Ishikawa (cell line): ENCODE measurements around the gene TCFL5.

Source experiments
- CEBPB ChIP-seq: IDR thresholded peaks from 2 replicates; pipeline ENCODE4 v1.6.1; 2012
- CREB1 ChIP-seq: IDR thresholded peaks from 2 replicates; pipeline ENCODE4 v1.6.1; 2012; ENCODE audit warnings: low read depth
- EGR1 ChIP-seq: IDR thresholded peaks from 2 replicates; pipeline ENCODE4 v1.6.1; 2012
- EP300 ChIP-seq: IDR thresholded peaks from 2 replicates; pipeline ENCODE4 v1.6.1; 2012; ENCODE audit warnings: borderline replicate concordance
- FOXM1 ChIP-seq: IDR thresholded peaks from 2 replicates; pipeline ENCODE4 v1.6.1; 2012; ENCODE audit warnings: low read depth, borderline replicate concordance
- NFIC ChIP-seq: IDR thresholded peaks from 2 replicates; pipeline ENCODE4 v1.6.1; 2012
- RAD21 ChIP-seq: IDR thresholded peaks from 2 replicates; pipeline ENCODE4 v1.6.1; 2012; ENCODE audit warnings: low read depth
- TAF1 ChIP-seq: IDR thresholded peaks from 2 replicates; pipeline ENCODE4 v1.6.1; 2012; ENCODE audit warnings: low read depth, mild to moderate bottlenecking
- TCF12 ChIP-seq: IDR thresholded peaks from 2 replicates; pipeline ENCODE4 v1.6.1; 2012; ENCODE audit warnings: low read depth
- TEAD4 ChIP-seq: IDR thresholded peaks from 2 replicates; pipeline ENCODE4 v1.6.1; 2012
- YY1 ChIP-seq: IDR thresholded peaks from 2 replicates; pipeline ENCODE4 v1.6.1; 2012; ENCODE audit warnings: low read depth
- ZBTB7A ChIP-seq: IDR thresholded peaks from 2 replicates; pipeline ENCODE4 v1.6.1; 2012; ENCODE audit warnings: low read depth
- TF ChIP-seq, protein P1 (sequence below): IDR thresholded peaks from 2 replicates; pipeline ENCODE4 v1.6.1; 2012; ENCODE audit warnings: low read depth, mild to moderate bottlenecking
- TF ChIP-seq, protein P2 (sequence below): IDR thresholded peaks from 2 replicates; pipeline ENCODE4 v1.6.1; 2012
- TF ChIP-seq, protein P3 (sequence below): IDR thresholded peaks from 2 replicates; pipeline ENCODE4 v1.6.1; 2012

TCFL5 gene

DNA sequence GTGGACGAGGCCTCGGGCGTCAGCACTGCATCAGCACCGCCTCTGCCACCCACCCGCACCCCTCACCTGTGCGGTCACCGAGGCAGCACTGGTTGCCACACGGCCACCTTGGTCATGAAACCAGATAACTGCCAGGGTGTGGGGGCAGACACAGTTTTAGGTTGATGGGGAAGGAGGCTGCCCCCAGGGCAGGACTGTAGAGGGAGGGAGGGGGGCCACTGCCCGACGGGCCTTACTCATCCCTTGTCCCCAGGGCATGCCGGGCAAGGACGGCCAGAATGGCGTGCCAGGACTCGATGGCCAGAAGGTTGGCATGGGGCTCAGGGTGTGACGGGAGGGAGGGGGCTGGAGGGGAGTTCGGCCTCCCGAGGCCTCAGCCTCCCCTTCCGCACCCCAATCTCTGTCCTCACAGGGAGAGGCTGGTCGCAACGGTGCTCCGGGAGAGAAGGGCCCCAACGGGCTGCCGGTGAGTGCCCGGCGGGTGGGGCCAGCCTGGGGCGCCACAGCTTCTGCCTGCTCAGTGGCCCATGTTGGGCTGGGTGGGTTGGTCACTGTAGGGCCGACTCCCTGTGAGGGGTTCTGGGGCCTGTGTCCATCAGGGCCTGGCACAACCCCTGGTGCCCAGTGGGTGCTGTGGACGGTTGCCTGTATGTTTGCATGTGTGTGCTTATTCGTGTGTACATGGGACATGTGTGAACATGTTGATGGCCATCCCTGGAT is 33.0 kb downstream of the TCFL5 start:
- TF ChIP-seq RAD21: no peak
- TF ChIP-seq EP300: no peak

DNA sequence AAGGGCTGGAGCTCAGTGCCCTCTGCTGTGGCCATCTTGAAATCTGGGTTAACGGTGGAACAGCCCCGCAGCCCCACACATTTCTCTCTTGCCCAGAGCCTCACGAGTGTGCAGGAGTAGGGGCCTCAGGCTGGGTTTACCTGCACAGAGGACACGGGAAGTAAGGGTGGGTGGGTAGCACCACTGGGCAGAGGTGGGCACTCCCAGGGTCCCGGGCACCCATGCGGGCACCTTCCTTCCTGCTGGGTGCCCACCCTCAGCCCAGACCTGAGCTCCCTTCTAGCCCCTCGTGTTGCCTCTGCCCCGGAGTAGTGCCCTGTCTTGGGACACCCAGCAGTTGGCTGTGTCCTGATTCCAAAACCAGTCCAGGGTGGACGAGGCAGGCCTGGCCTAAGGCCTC is 33.6 kb downstream of the TCFL5 start:
- TF ChIP-seq EP300 (no peak), EGR1 (no peak), CEBPB (no peak), NFIC (no peak), TAF1 (no peak), YY1 (no peak), RAD21 (no peak), CREB1 (no peak), TEAD4 (no peak), TCF12 (no peak), FOXM1 (no peak), ZBTB7A (no peak)
- TF ChIP-seq, protein P1, sequence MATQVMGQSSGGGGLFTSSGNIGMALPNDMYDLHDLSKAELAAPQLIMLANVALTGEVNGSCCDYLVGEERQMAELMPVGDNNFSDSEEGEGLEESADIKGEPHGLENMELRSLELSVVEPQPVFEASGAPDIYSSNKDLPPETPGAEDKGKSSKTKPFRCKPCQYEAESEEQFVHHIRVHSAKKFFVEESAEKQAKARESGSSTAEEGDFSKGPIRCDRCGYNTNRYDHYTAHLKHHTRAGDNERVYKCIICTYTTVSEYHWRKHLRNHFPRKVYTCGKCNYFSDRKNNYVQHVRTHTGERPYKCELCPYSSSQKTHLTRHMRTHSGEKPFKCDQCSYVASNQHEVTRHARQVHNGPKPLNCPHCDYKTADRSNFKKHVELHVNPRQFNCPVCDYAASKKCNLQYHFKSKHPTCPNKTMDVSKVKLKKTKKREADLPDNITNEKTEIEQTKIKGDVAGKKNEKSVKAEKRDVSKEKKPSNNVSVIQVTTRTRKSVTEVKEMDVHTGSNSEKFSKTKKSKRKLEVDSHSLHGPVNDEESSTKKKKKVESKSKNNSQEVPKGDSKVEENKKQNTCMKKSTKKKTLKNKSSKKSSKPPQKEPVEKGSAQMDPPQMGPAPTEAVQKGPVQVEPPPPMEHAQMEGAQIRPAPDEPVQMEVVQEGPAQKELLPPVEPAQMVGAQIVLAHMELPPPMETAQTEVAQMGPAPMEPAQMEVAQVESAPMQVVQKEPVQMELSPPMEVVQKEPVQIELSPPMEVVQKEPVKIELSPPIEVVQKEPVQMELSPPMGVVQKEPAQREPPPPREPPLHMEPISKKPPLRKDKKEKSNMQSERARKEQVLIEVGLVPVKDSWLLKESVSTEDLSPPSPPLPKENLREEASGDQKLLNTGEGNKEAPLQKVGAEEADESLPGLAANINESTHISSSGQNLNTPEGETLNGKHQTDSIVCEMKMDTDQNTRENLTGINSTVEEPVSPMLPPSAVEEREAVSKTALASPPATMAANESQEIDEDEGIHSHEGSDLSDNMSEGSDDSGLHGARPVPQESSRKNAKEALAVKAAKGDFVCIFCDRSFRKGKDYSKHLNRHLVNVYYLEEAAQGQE: no peak
- TF ChIP-seq, protein P2, sequence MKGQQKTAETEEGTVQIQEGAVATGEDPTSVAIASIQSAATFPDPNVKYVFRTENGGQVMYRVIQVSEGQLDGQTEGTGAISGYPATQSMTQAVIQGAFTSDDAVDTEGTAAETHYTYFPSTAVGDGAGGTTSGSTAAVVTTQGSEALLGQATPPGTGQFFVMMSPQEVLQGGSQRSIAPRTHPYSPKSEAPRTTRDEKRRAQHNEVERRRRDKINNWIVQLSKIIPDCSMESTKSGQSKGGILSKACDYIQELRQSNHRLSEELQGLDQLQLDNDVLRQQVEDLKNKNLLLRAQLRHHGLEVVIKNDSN: no peak
- TF ChIP-seq, protein P3, sequence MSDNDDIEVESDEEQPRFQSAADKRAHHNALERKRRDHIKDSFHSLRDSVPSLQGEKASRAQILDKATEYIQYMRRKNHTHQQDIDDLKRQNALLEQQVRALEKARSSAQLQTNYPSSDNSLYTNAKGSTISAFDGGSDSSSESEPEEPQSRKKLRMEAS: no peak

DNA sequence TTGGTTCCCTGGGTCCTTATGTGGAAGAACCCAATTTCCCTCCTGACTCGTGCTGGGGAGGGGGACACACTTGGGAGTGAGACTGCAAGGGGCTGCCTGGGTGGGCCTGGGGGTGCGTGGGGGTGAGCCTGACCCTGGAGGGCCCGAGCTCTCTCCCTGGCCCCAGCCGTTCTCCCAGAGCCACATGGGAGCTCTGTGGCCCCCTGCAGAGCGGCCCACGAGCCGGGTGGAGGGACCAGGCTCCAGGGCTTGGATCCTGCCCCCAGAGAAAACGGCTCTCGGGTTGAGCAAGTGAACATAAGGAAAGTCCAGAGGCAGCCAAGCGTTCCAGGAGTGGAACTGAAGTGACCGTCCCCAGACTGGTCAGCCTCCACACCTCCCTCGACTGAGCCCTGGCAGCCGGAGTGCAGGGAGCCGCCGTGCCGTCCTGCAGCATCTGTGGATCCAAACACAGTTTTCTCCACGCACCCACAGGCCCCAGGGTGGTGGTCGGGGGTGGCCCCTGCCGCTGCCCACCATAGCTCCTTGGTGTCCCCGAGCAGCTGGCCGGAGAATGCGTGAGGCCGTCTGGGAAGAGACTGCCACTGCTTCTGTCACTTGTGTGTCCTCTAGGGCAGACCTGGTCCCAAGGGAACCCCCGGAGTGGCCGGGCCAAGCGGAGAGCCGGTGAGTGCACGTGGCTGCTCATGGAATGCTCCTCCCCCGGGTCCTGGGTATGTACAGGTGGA is 34.1 kb downstream of the TCFL5 start:
- TF ChIP-seq CEBPB (no peak), RAD21 (no peak), ZBTB7A (no peak), YY1 (no peak), TEAD4 (no peak), TAF1 (no peak), EGR1 (no peak), CREB1 (no peak), TCF12 (no peak), FOXM1 (no peak), EP300 (no peak), NFIC (no peak)
- TF ChIP-seq, protein P2: no peak
- TF ChIP-seq, protein P1: no peak
- TF ChIP-seq, protein P3: no peak

DNA sequence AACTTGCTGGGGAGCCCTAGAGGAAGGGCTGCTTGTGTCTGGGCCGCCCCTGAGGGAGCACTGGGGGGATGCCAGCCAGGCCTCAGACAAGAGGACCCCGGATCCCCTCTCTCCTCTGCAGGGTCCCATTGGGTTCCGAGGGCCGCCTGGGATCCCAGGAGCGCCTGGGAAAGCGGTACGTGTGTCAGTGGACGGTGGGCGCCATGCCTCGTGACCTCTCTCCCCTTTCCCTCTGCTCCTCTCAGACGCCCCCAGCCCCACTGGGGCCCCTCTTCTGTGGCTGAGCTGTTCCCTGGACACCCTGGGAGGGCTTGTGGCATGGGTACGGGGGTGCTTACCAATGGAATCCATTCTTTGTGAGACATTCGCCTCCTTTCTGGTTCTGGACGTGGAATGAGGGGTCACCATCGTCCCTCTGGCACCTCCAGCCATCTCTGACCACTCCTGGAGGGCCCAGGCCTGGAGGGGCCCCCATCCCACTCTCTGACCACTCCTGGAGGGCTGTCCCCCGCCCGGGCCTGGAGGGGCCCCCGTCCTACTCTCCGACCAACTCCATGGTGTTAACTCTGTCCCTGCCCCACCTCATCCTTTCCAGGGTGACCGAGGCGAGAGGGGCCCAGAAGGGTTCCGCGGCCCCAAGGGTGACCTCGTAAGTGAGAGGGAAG is 34.8 kb downstream of the TCFL5 start:
- TF ChIP-seq TEAD4 (no peak), YY1 (no peak), CREB1 (no peak), TAF1 (no peak), ZBTB7A (no peak)
- TF ChIP-seq, protein P1: no peak
- TF ChIP-seq, protein P2: no peak
